Posterior vena cava (tissue), 2 donors: ENCODE data around the gene CTAGE9. TPM values are rescaled to one million over a fixed set of nuclear protein-coding genes. Genes with fewer than 3 reads are reported as not detected.

Experiments used
- DNase-seq: peaks from one replicate; pipeline ENCODE4 v3.0.0-alpha.2; 2020; ENCODE audit warnings: low spot score
- intact Hi-C, 2 donors: fragments of 100-400 bp; cut with DNase I; formaldehyde crosslinking; loops; one replicate each; pipeline versions ENCODE4 v1.14.1 to v1.14.2; 2022 to 2023
- total RNA-seq, 2 donors: library from RNA; stranded (reverse); fragmentation: NEBNext Ultra II Directional; extraction: Animal tissue kit (Norgen Biotek cat#: 25700); gene quantifications; one replicate each; pipeline ENCODE4 v1.2.1, GENCODE V29; 2021
- donor health status: DM: yes; HTN: yes; CAD: no.
- donor health status: DM: yes; HTN: yes; CAD: no.

Gene CTAGE9
- total RNA-seq, 2 donors from 2014 or later: not detected

DNA sequence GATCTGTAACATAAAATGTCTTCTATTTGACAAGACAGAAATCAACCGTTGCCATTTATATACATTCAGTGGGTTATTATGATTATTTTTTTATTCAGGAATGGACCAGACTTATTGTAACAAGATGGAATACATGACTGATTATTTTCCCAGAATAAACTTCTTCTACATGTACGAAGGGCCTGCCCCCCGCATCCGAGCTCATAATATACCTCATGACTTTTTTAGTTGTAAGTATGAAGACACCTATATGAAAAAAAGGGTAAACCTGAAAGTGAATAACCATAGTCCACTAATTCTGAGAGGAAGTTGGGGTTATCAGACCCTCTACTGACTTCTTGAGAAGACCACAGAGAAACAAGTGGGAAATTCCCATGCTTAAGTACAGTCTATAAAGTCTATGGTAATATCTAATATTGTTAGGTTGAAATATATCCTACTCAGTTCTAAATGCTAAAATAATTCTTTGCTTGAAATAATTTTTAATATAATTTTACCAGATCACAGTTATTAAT lies 25.5 kb downstream of the CTAGE9 start:
- DNase-seq: no peak
- intact Hi-C loops: no loop called here

DNA sequence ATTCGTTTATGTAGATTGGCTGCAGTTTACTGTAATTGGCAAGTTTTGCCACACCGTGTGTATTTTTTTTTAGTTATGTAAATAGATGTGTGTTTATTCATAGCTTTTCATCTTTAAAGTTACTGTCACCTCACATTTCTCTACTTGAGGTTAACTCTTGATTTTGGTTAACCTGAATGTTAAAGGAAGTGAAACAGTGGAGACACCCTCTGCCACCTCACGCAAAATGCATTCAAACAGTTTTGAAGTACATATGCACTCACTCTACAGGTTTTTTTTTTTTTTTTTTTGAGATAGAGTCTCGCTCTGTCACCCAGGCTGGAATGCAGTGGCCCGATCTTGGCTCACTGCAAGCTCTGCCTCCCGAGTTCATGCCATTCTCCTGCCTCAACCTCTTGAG lies 27.3 kb downstream of the CTAGE9 start:
- no peak for DNase-seq
- intact Hi-C loops: no loop called here

- intact Hi-C loops: no loop called here
- no peak for DNase-seq
Observed at GRCh38 chr6:131682442-131682841, 28.4 kb downstream of the CTAGE9 start.

DNA sequence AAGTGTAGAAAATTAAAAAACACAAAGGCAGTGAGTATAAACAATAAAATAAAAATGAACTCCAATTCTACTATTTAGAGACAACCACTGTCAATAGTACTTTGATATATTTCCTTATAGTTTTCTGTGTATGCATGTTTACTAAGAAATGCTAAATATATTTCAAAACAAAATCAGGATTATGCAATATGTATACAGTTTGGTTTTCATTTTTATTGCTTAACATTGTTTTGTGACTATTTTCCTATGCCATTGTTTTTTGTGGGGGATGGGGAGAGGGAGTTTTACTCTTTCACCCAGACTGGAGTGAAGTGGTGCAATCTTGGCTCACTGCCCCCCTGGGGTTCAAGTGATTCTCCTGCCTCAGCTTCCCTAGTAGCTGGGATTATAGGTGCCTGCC lies 29.2 kb downstream of the CTAGE9 start:
- intact Hi-C loops: no loop called here

GRCh38 chr6:131680868-131681267 lies 29.9 kb downstream of the CTAGE9 start:
- intact Hi-C loops: no loop called here
- DNase-seq: no peak

More for the DNA sequence above, 29.2 kb downstream of the CTAGE9 start:
- no peak for DNase-seq

DNA sequence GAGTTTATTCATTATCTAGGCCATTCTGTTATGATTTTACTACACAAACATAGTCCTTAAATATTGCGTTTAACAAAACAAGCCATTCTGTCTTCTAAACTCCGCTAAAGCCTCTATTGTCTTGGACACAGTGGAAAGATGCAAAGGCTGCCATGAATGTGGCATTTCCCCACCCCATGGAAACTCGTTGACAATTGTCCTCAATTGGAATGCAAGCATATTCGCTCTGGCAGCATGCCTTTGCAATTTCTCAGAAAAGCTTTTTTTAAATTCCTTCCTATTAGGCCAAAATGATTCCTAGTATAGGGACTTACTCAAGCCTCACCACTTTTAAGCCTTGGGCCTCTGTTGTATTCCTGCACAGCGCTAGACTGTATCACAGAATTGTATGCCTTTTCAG lies 32.4 kb downstream of the CTAGE9 start:
- no peak for DNase-seq
- intact Hi-C loops: no loop called here

- no peak for DNase-seq
- intact Hi-C loops: no loop called here
Observed at GRCh38 chr6:131673184-131673583, 37.6 kb downstream of the CTAGE9 start.

GRCh38 chr6:131669891-131670290 lies 40.9 kb downstream of the CTAGE9 start:
- intact Hi-C loops: no loop called here

DNA sequence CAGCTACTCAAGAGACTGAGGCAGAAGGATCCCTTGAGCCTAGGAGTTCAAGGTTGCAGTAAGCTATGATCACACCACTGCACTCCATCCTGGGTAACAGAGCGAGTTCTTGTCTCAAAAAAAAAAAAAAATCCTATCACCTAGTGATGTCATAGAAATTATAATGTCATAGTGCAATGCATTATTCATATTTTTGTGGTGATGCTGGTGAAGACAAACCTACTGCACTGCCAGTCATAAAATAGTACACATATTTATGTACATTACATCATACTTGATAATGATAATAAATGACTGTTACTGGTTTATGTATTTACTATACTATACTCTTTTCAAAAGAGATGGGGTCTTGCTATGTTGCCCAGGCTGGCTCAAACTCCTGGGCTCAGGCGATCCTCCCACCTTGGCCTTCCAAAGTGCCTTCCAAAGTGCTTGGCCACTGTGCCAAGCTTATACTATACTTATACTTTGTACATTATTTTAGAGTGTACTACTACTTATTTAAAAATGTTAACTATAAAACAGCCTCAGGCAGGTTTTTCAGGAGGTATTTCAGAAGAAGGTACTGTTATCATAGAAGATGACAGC lies 47.1 kb downstream of the CTAGE9 start:
- no peak for DNase-seq
- intact Hi-C loops: no loop called here

More at GRCh38 chr6:131669891-131670290, 40.9 kb downstream of the CTAGE9 start:
- DNase-seq: no peak

DNA sequence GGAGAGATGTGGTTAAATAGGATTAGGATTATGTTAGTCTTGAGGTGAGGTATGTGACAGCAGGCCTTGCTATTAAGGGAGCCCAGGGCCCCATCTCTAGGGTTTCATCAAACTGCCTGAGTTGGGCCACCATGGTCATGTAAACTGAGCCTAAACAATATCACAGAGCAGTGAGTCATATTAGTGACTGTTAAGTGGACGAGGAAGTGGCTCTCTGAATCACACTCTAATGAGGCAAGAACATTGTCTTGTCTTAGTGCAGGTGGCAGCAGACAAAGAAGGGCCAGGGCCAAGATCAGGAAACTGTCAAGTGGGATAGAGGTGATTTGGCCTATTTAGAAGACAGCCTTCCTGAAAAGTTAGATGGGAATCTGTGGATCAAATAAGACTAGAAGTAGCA lies 50.6 kb downstream of the CTAGE9 start:
- DNase-seq: no peak
- intact Hi-C loops: no loop called here

Other genes starting within 250 kb of the CTAGE9 start
- 1 to 10 TPM; 1.8 TPM for gene ARG1, start 137.8 kb downstream of the CTAGE9 start, total RNA-seq
- gene MED23, start 82.8 kb downstream of the CTAGE9 start, total RNA-seq: 10 to 100 TPM; 19.0 to 22.2 TPM
- under 1 TPM; 0.48 to 0.56 TPM for gene ENPP3, start 73.7 kb downstream of the CTAGE9 start, total RNA-seq
- not detected for gene OR2A4, start 9.6 kb downstream of the CTAGE9 start, total RNA-seq
- 10 to 100 TPM; 13.5 to 13.6 TPM for gene ENPP1, start 97.0 kb upstream of the CTAGE9 start, total RNA-seq
- 100 to 1,000 TPM; 357 to 408 TPM for gene CCN2, start 240.4 kb upstream of the CTAGE9 start, total RNA-seq